GM12878 (cell line): ENCODE results near the gene CCDC134.

Source experiments
- BRCA1 ChIP-seq: IDR thresholded peaks from 2 replicates; pipeline ENCODE4 v1.6.1; 2011; ENCODE audit warnings: low read depth, low read length, improper control_type of control experiment
- CREM ChIP-seq: IDR thresholded peaks from 2 replicates; pipeline ENCODE4 v1.6.1; 2014; ENCODE audit warnings: antibody characterized with exemption, low read depth
- EZH2 ChIP-seq: IDR thresholded peaks from 2 replicates; pipeline ENCODE4 v1.6.1; 2012; ENCODE audit warnings: low read depth, mild to moderate bottlenecking, control low read depth, inconsistent platforms, low read length, borderline replicate concordance; ENCODE audit not compliant: control insufficient read depth
- FOS ChIP-seq: IDR thresholded peaks from 3 replicates; pipeline ENCODE4 v1.6.1; 2011; ENCODE audit warnings: borderline replicate concordance; ENCODE audit not compliant: insufficient read length; ENCODE audit errors: extremely low read depth
- NR2C2 ChIP-seq: IDR thresholded peaks from 2 replicates; pipeline ENCODE4 v1.6.1; 2011; ENCODE audit warnings: borderline replicate concordance, low read depth; ENCODE audit not compliant: control insufficient read depth, insufficient read length
- RAD21 ChIP-seq: IDR thresholded peaks from 2 replicates; pipeline ENCODE4 v1.6.1; 2011; ENCODE audit warnings: mild to moderate bottlenecking, low read depth, low read length, moderate library complexity; ENCODE audit not compliant: insufficient read depth
- TF ChIP-seq, protein P1 (sequence below), 3 experiments: IDR thresholded peaks in 2 of 3; conservative IDR thresholded peaks in 1 of 3; 2 replicates each; pipeline ENCODE4 v1.5.1; 2011; ENCODE audit warnings: low read depth in 3 of 3, low read length in 3 of 3, mild to moderate bottlenecking in 3 of 3, control low read depth in 2 of 3, moderate library complexity in 2 of 3, inconsistent platforms in 1 of 3, mixed read lengths in 1 of 3; ENCODE audit not compliant: control insufficient read depth in 2 of 3, insufficient read depth in 1 of 3; ENCODE audit errors: extremely low read depth in 1 of 3
- TF ChIP-seq, protein P2 (sequence below): IDR thresholded peaks from 2 replicates; pipeline ENCODE4 v1.6.1; 2012; ENCODE audit warnings: low read depth, low read length, improper control_type of control experiment
- TF ChIP-seq, protein P3 (sequence below): IDR thresholded peaks from 2 replicates; pipeline ENCODE4 v1.6.1; 2012; ENCODE audit warnings: low read depth, low read length, improper control_type of control experiment

- TF ChIP-seq NR2C2 (no peak), EZH2 (no peak), CREM (no peak), RAD21 (no peak), BRCA1 (no peak), FOS (no peak)
- TF ChIP-seq, protein P1, sequence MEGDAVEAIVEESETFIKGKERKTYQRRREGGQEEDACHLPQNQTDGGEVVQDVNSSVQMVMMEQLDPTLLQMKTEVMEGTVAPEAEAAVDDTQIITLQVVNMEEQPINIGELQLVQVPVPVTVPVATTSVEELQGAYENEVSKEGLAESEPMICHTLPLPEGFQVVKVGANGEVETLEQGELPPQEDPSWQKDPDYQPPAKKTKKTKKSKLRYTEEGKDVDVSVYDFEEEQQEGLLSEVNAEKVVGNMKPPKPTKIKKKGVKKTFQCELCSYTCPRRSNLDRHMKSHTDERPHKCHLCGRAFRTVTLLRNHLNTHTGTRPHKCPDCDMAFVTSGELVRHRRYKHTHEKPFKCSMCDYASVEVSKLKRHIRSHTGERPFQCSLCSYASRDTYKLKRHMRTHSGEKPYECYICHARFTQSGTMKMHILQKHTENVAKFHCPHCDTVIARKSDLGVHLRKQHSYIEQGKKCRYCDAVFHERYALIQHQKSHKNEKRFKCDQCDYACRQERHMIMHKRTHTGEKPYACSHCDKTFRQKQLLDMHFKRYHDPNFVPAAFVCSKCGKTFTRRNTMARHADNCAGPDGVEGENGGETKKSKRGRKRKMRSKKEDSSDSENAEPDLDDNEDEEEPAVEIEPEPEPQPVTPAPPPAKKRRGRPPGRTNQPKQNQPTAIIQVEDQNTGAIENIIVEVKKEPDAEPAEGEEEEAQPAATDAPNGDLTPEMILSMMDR (IDR thresholded peaks at IDR 0.05 in 2 of 3, conservative IDR thresholded peaks at IDR 0.05 in 1 of 3; ENCODE audit: control insufficient read depth in 2 of 3, extremely low read depth in 1 of 3, insufficient read depth in 1 of 3, low read depth in 3 of 3, low read length in 3 of 3): no peak
- TF ChIP-seq, protein P2, sequence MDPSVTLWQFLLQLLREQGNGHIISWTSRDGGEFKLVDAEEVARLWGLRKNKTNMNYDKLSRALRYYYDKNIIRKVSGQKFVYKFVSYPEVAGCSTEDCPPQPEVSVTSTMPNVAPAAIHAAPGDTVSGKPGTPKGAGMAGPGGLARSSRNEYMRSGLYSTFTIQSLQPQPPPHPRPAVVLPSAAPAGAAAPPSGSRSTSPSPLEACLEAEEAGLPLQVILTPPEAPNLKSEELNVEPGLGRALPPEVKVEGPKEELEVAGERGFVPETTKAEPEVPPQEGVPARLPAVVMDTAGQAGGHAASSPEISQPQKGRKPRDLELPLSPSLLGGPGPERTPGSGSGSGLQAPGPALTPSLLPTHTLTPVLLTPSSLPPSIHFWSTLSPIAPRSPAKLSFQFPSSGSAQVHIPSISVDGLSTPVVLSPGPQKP: no peak
- TF ChIP-seq, protein P3, sequence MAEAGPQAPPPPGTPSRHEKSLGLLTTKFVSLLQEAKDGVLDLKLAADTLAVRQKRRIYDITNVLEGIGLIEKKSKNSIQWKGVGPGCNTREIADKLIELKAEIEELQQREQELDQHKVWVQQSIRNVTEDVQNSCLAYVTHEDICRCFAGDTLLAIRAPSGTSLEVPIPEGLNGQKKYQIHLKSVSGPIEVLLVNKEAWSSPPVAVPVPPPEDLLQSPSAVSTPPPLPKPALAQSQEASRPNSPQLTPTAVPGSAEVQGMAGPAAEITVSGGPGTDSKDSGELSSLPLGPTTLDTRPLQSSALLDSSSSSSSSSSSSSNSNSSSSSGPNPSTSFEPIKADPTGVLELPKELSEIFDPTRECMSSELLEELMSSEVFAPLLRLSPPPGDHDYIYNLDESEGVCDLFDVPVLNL: no peak
These were observed 43.6 kb downstream of the CCDC134 start for GRCh38 chr22:41844036-41844435.
